SK-N-SH treated with all-trans-retinoic acid at 6 μM for 48 hours (cell line): ENCODE measurements around the gene GPC6.

Source experiments
- ARNTL ChIP-seq: fragments of 450-650 bp; formaldehyde crosslinking; IDR thresholded peaks from 2 replicates; pipeline ENCODE4 v1.5.0; 2020; ENCODE audit warnings: low read depth, mild to moderate bottlenecking, moderate library complexity, borderline replicate concordance
- CREB5 ChIP-seq: fragments of 250-450 bp; sonication (Bioruptor Pico); IDR thresholded peaks from 2 replicates; pipeline ENCODE4 v1.5.1; 2020; ENCODE audit warnings: low read depth, mild to moderate bottlenecking, moderate library complexity
- CSDC2 ChIP-seq: fragments of 250-450 bp; sonication (Bioruptor Pico); IDR thresholded peaks from 2 replicates; pipeline ENCODE4 v1.5.0; 2020; ENCODE audit warnings: mild to moderate bottlenecking, moderate library complexity
- GLIS3 ChIP-seq: fragments of 250-450 bp; sonication (Bioruptor Pico); IDR thresholded peaks from 2 replicates; pipeline ENCODE4 v1.5.0; 2020; ENCODE audit warnings: mild to moderate bottlenecking, moderate library complexity
- POU6F1 ChIP-seq: fragments of 250-450 bp; sonication (Bioruptor Pico); IDR thresholded peaks from 2 replicates; pipeline ENCODE4 v1.8.0; 2021; ENCODE audit warnings: low read depth, mild to moderate bottlenecking, moderate library complexity, borderline replicate concordance
- PPARA ChIP-seq: fragments of 250-450 bp; sonication (Bioruptor Pico); IDR thresholded peaks from 2 replicates; pipeline ENCODE4 v1.5.0; 2020; ENCODE audit warnings: mild to moderate bottlenecking, borderline replicate concordance
- SNAI2 ChIP-seq: fragments of 250-450 bp; sonication (Bioruptor Pico); IDR thresholded peaks from 2 replicates; pipeline ENCODE4 v1.5.0; 2020; ENCODE audit warnings: mild to moderate bottlenecking, moderate library complexity
- ZNF70 ChIP-seq: fragments of 450-650 bp; formaldehyde crosslinking; IDR thresholded peaks from 2 replicates; pipeline ENCODE4 v1.5.0; 2020; ENCODE audit warnings: mild to moderate bottlenecking, moderate library complexity

GRCh38 chr13:93847162-93847561 lies 620.6 kb downstream of the GPC6 start:
- TF ChIP-seq SNAI2 (CRISPR knock-in tag) (no peak), CREB5 (CRISPR knock-in tag) (no peak), GLIS3 (CRISPR knock-in tag) (no peak), POU6F1 (CRISPR knock-in tag) (no peak), CSDC2 (CRISPR knock-in tag) (no peak), ZNF70 (CRISPR knock-in tag) (no peak), ARNTL (CRISPR knock-in tag) (no peak), PPARA (CRISPR knock-in tag) (no peak)
